Activated T-cell treated with anti-CD3 and anti-CD28 coated beads, Interleukin-2, amount 50 U/mL, for 4 hours (primary cell): Measurements from ENCODE around the gene TMPRSS6. TPM values are rescaled to one million over a fixed set of nuclear protein-coding genes. Genes with fewer than 3 reads are reported as not detected.

Experiments
- ATAC-seq, 2 donors: fragments of 200-7000 bp; cut with Tn5 transposase; one replicate each; pipeline ENCODE4 v1.10.0; 2021
- DNase-seq: peaks from one replicate; pipeline ENCODE4 v3.0.0-alpha.2; 2020
- H3K27me3 Mint-ChIP-seq: one replicate; pipeline ENCODE4 v1.8.0; 2021; ENCODE audit warnings: low read depth, mixed read lengths
- H3K36me3 Mint-ChIP-seq: one replicate; pipeline ENCODE4 v1.8.0; 2022; ENCODE audit warnings: mixed read lengths; ENCODE audit not compliant: insufficient read depth
- H3K4me1 Mint-ChIP-seq: one replicate; pipeline ENCODE4 v1.8.0; 2021; ENCODE audit warnings: low read depth, mixed read lengths
- H3K4me3 Mint-ChIP-seq: one replicate; pipeline ENCODE4 v1.8.0; 2021; ENCODE audit warnings: mild to moderate bottlenecking, moderate library complexity, mixed read lengths
- H3K9me3 Mint-ChIP-seq: one replicate; pipeline ENCODE4 v1.8.0; 2021; ENCODE audit warnings: mixed read lengths
- total RNA-seq, 3 donors: library from RNA; stranded (reverse); gene quantifications; one replicate each; pipeline ENCODE4 v1.2.1, GENCODE V29; 2021

The TMPRSS6 gene
- total RNA-seq, 3 donors from 2014 or later = 0.76 to 1.3 (median 0.89) TPM

GRCh38 chr22:37025500-37026070 is 83.9 kb downstream of the TMPRSS6 start:
- DNase-seq (no peak), ATAC-seq (no peak)
- H3K27me3 Mint-ChIP-seq = peaks cover 7% of the 10 kb centered on the region
- H3K36me3 Mint-ChIP-seq = no peaks in the 10 kb centered on the region
- H3K4me1 Mint-ChIP-seq = peaks cover 5% of the 10 kb centered on the region
- no peaks in the 10 kb centered on the region for H3K9me3 Mint-ChIP-seq
- H3K4me3 Mint-ChIP-seq = no peak overlapping the region

- no peak overlapping the region for H3K4me3 Mint-ChIP-seq
- ATAC-seq = no peak
- H3K27me3 Mint-ChIP-seq = peaks cover 8% of the 10 kb centered on the region
- peaks cover 11% of the 10 kb centered on the region for H3K4me1 Mint-ChIP-seq
- no peaks in the 10 kb centered on the region for H3K9me3 Mint-ChIP-seq
- no peak for DNase-seq
- no peaks in the 10 kb centered on the region for H3K36me3 Mint-ChIP-seq
Observed at GRCh38 chr22:37024339-37025157, 85.0 kb downstream of the TMPRSS6 start.

GRCh38 chr22:37023743-37024338 is 85.7 kb downstream of the TMPRSS6 start:
- Mint-ChIP-seq H3K4me3 (no peak overlapping the region), H3K36me3 (no peaks in the 10 kb centered on the region), H3K4me1 (peaks cover 11% of the 10 kb centered on the region), H3K9me3 (no peaks in the 10 kb centered on the region), H3K27me3 (peaks cover 8% of the 10 kb centered on the region)
- no peak for DNase-seq
- no peak for ATAC-seq

- Mint-ChIP-seq H3K4me1 (peaks cover 13% of the 10 kb centered on the region), H3K36me3 (no peaks in the 10 kb centered on the region), H3K9me3 (no peaks in the 10 kb centered on the region), H3K4me3 (no peak overlapping the region), H3K27me3 (peaks cover 10% of the 10 kb centered on the region)
- no peak for DNase-seq
- ATAC-seq = no peak
Observed at GRCh38 chr22:37022483-37023337, 86.8 kb downstream of the TMPRSS6 start.

- Mint-ChIP-seq H3K36me3 (no peaks in the 10 kb centered on the region), H3K9me3 (no peaks in the 10 kb centered on the region), H3K4me1 (peaks cover 13% of the 10 kb centered on the region), H3K27me3 (peaks cover 11% of the 10 kb centered on the region), H3K4me3 (peak overlapping the region; percentile 59)
- DNase-seq (peak; percentile 52), ATAC-seq (peak in 1 of 2 donors; percentile 32)
Observed at GRCh38 chr22:37021710-37022482, 87.6 kb downstream of the TMPRSS6 start.

DNA sequence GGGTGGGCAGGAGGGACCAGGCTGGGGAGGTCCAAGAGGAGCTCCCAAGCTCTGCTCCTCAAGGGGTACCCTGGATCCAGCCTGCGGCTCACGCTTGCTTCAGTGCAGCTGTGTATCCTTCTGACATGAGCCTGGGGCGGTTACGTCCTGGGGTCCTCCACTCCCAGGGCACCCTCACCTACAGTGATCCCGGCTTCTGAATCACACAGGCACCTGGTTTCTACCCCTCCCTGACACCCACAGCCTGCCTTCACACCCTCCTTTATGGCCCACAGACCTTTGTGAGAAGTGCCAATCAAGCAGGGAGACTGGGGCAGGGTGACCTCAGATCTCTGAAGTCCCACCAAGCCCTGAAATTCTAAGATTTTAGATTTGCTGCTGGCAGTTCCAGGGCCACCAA is 88.5 kb downstream of the TMPRSS6 start:
- Mint-ChIP-seq H3K36me3 (no peaks in the 10 kb centered on the region), H3K9me3 (no peaks in the 10 kb centered on the region), H3K4me3 (no peak overlapping the region), H3K4me1 (peaks cover 13% of the 10 kb centered on the region), H3K27me3 (peaks cover 11% of the 10 kb centered on the region)
- no peak for ATAC-seq
- DNase-seq = no peak

DNA sequence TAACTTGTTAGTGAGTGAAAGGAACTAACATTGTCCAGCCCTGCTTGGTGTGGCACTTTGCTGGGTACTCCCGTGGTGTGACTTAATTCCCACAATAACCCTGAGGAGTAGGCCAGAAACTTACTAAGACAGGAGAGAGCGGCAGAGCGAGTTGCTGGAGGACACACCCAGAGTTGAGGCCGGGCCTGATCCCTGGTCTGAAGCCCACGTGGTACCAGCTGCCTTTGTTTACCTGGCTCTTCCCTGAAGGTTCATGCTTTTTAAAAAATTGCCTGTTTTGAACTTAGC is 89.4 kb downstream of the TMPRSS6 start:
- no peak for ATAC-seq
- Mint-ChIP-seq H3K27me3 (peaks cover 10% of the 10 kb centered on the region), H3K4me3 (peak overlapping the region; percentile 86), H3K4me1 (peaks cover 13% of the 10 kb centered on the region), H3K36me3 (no peaks in the 10 kb centered on the region), H3K9me3 (no peaks in the 10 kb centered on the region)
- no peak for DNase-seq

- Mint-ChIP-seq H3K4me3 (peak within 1 kb of the TSS; percentile 86), H3K4me1 (peaks cover 13% of the 10 kb centered on the region), H3K27me3 (peaks cover 9% of the 10 kb centered on the region), H3K36me3 (no peaks in the 10 kb centered on the region), H3K9me3 (no peaks in the 10 kb centered on the region)
- ATAC-seq = peak; percentile 81
- DNase-seq = peak; percentile 21
Observed at GRCh38 chr22:37019309-37020191, 90.0 kb downstream of the TMPRSS6 start, which contains the start of the genes MPST and TST. Gene MPST (plus strand): TSS chr22:37019742. CDS start chr22:37019837, 95 bp downstream. Gene TST (minus strand): TSS chr22:37019447. CDS start chr22:37018732, 715 bp downstream.

DNA sequence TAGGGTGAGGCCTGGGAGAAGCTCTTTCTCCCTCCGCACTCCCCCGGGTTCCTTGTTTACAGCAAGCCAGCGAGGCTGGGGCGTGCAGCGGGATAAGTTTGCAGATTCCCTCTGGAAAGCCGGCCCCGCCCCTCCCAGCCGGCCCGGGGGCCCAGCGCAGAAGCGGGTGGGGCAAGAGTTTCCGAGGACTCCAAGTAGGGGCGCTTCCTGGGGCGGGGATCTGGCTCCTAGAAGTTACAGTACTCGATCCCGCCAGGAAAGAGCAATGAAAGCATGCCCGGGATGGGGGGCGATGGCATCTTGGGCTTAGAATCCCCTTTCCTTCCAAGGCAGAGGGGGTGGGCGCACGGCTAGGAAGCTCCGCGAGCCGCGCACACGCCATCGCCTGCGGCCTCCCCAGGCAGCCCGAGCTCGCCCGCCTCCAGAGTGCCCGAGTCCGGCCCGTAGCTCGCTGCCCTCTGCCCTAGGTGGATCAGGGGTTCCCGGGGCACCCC is 90.7 kb downstream of the TMPRSS6 start:
- peaks cover 9% of the 10 kb centered on the region for H3K27me3 Mint-ChIP-seq

GRCh38 chr22:37018086-37018814 is 91.3 kb downstream of the TMPRSS6 start:
- peak overlapping the region; percentile 77 for H3K4me3 Mint-ChIP-seq
- no peaks in the 10 kb centered on the region for H3K36me3 Mint-ChIP-seq
- no peak for DNase-seq
- peaks cover 9% of the 10 kb centered on the region for H3K27me3 Mint-ChIP-seq
- ATAC-seq = no peak
- H3K4me1 Mint-ChIP-seq = peaks cover 13% of the 10 kb centered on the region
- no peaks in the 10 kb centered on the region for H3K9me3 Mint-ChIP-seq

More for the DNA sequence above, 90.7 kb downstream of the TMPRSS6 start:
- peaks cover 13% of the 10 kb centered on the region for H3K4me1 Mint-ChIP-seq
- no peak for DNase-seq
- H3K36me3 Mint-ChIP-seq = no peaks in the 10 kb centered on the region
- ATAC-seq = peak in 1 of 2 donors; percentile 21
- no peaks in the 10 kb centered on the region for H3K9me3 Mint-ChIP-seq
- peak overlapping the region; percentile 77 for H3K4me3 Mint-ChIP-seq

DNA sequence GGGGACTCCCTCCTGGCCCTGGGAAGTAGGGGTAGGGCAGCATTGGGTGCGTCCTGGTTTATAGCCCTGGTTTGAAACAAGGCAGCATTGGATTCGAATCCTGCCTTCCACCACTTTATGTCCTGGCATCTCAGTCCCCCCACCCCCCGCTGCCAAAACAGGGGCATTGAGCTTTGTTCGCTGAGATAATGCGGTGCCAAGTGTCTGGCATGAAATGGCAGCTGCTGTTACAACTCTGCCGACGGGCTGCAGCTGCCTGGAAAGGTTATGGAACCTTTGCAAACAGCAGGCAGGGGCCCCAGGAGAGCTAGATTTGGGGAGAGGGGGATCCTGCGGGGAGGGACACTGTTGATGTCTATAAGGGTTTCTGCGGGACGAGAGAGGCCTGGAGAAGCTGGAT is 92.2 kb downstream of the TMPRSS6 start:
- Mint-ChIP-seq H3K27me3 (peaks cover 9% of the 10 kb centered on the region), H3K36me3 (no peaks in the 10 kb centered on the region), H3K4me3 (no peak overlapping the region), H3K9me3 (no peaks in the 10 kb centered on the region), H3K4me1 (peaks cover 13% of the 10 kb centered on the region)
- no peak for ATAC-seq
- DNase-seq = no peak

- H3K9me3 Mint-ChIP-seq = no peaks in the 10 kb centered on the region
- H3K27me3 Mint-ChIP-seq = peaks cover 5% of the 10 kb centered on the region
- H3K36me3 Mint-ChIP-seq = no peaks in the 10 kb centered on the region
- no peak overlapping the region for H3K4me3 Mint-ChIP-seq
- no peak for DNase-seq
- no peak for ATAC-seq
- H3K4me1 Mint-ChIP-seq = peaks cover 9% of the 10 kb centered on the region
Observed at GRCh38 chr22:37016134-37016910, 93.2 kb downstream of the TMPRSS6 start.
